Fibroblast of lung (primary cell): Measurements from ENCODE around the gene VGLL1. TPM values are rescaled to one million over a fixed set of nuclear protein-coding genes. Genes with fewer than 3 reads are reported as not detected.

Experiments
- DNase-seq, 2 donors: peaks; one replicate each; pipeline versions ENCODE4 v3.0.0 to v3.0.0-alpha.2; 2010; ENCODE audit warnings: low read depth in 2 of 2
- H2AFZ ChIP-seq: 2 replicates; pipeline ENCODE4 v1.5.1; 2012; ENCODE audit warnings: low read length, control low read depth, inconsistent platforms
- H3K27ac ChIP-seq: 2 replicates; pipeline ENCODE4 v1.5.1; 2011; ENCODE audit warnings: low read length, control low read depth; ENCODE audit not compliant: insufficient read depth
- H3K27me3 ChIP-seq: 2 replicates; pipeline ENCODE4 v1.5.1; 2011; ENCODE audit warnings: mild to moderate bottlenecking, low read length; ENCODE audit not compliant: control insufficient read depth, insufficient read depth
- H3K36me3 ChIP-seq: 2 replicates; pipeline ENCODE4 v1.5.1; 2011; ENCODE audit warnings: low read length; ENCODE audit not compliant: control insufficient read depth, insufficient read depth
- H3K4me1 ChIP-seq: 2 replicates; pipeline ENCODE4 v1.5.1; 2011; ENCODE audit warnings: low read length; ENCODE audit not compliant: control insufficient read depth, insufficient read depth; ENCODE audit errors: extremely low read depth
- H3K4me2 ChIP-seq: 2 replicates; pipeline ENCODE4 v1.5.1; 2011; ENCODE audit warnings: low read length, control low read depth; ENCODE audit not compliant: insufficient read depth; ENCODE audit errors: extremely low read depth
- H3K4me3 ChIP-seq, 4 experiments: fragments of 200-600 bp in 1 of 4; sonication (generic) in 1 of 4; replicated peaks in 1 of 4; 2 replicates each; pipeline ENCODE4 v1.5.1; 2011 to 2016; ENCODE audit warnings: low read length in 4 of 4, low read depth in 3 of 4, mild to moderate bottlenecking in 3 of 4, control low read depth in 2 of 4, inconsistent platforms in 1 of 4, mixed read lengths in 1 of 4; ENCODE audit not compliant: insufficient read depth in 1 of 4; ENCODE audit errors: control extremely low read depth in 1 of 4
- H3K79me2 ChIP-seq: 2 replicates; pipeline ENCODE4 v1.5.1; 2012; ENCODE audit warnings: mild to moderate bottlenecking, low read length, inconsistent platforms; ENCODE audit not compliant: control insufficient read depth, insufficient read depth
- H3K9ac ChIP-seq: 2 replicates; pipeline ENCODE4 v1.5.1; 2011; ENCODE audit warnings: mild to moderate bottlenecking, low read length, control low read depth; ENCODE audit not compliant: insufficient read depth
- H3K9me3 ChIP-seq: 2 replicates; pipeline ENCODE4 v1.5.1; 2012; ENCODE audit warnings: low read depth, low read length; ENCODE audit not compliant: control insufficient read depth, insufficient read depth
- H4K20me1 ChIP-seq: 2 replicates; pipeline ENCODE4 v1.5.1; 2011; ENCODE audit warnings: low read length; ENCODE audit not compliant: control insufficient read depth, insufficient read depth; ENCODE audit errors: extremely low read depth
- CTCF ChIP-seq, 2 donors: IDR thresholded peaks in 1 of 2; conservative IDR thresholded peaks in 1 of 2; 1 replicate in 1 of 2; 2 replicates in 1 of 2; pipeline ENCODE4 v1.5.1; 2011 to 2012; ENCODE audit warnings: low read length in 2 of 2, control low read depth in 1 of 2, inconsistent platforms in 1 of 2, low read depth in 1 of 2, mild to moderate bottlenecking in 1 of 2
- EZH2 ChIP-seq: IDR thresholded peaks from 2 replicates; pipeline ENCODE4 v1.5.1; 2012; ENCODE audit warnings: low read length, control low read depth, mild to moderate bottlenecking; ENCODE audit errors: missing control alignments
- polyA plus RNA-seq, 2 donors: library from polyadenylated mRNA; depleted of rRNA in 1 of 2; stranded (reverse) in 1 of 2; unstranded in 1 of 2; fragments of >200 nt; gene quantifications; 2 replicates each; pipeline ENCODE4 v1.2.1, GENCODE V29; 2011 to 2012; ENCODE audit warnings: missing spikeins in 1 of 2
- total RNA-seq: library from RNA; depleted of rRNA; stranded (reverse); fragments of >200 nt; gene quantifications from 2 replicates; pipeline ENCODE4 v1.2.1, GENCODE V29; 2014

VGLL1 gene
- total and polyA plus RNA-seq, 2 donors (not counting 1 experiment from before 2014, with no cell fraction given): not detected

GRCh38 chrX:136551410-136551809 is 19.4 kb downstream of the VGLL1 start:
- Histone ChIP-seq H2AFZ (no peak overlapping the region), H3K4me2 (no peak overlapping the region), H3K9me3 (no peaks in the 10 kb centered on the region), H3K27me3 (no peaks in the 10 kb centered on the region), H3K27ac (no peak overlapping the region), H4K20me1 (no peaks in the 10 kb centered on the region), H3K4me1 (no peaks in the 10 kb centered on the region), H3K79me2 (no peaks in the 10 kb centered on the region), H3K9ac (no peak overlapping the region), H3K36me3 (no peaks in the 10 kb centered on the region), H3K4me3 (no peak overlapping the region)
- TF ChIP-seq CTCF (conservative IDR thresholded peaks at IDR 0.05 in 1 of 2, IDR thresholded peaks at IDR 0.05 in 1 of 2; ENCODE audit: low read depth in 1 of 2, low read length in 2 of 2): no peak
- TF ChIP-seq EZH2: no peak
- DNase-seq: no peak

GRCh38 chrX:136555694-136556093 is 23.7 kb downstream of the VGLL1 start:
- Histone ChIP-seq H3K79me2 (no peaks in the 10 kb centered on the region), H3K4me2 (no peak overlapping the region), H3K4me3 (no peak overlapping the region), H3K9me3 (no peaks in the 10 kb centered on the region), H2AFZ (no peak overlapping the region), H3K4me1 (no peaks in the 10 kb centered on the region), H3K27ac (no peak overlapping the region), H3K9ac (no peak overlapping the region), H3K27me3 (no peaks in the 10 kb centered on the region), H4K20me1 (no peaks in the 10 kb centered on the region), H3K36me3 (no peaks in the 10 kb centered on the region)
- DNase-seq: peak in 1 of 2 donors; percentile 3
- TF ChIP-seq CTCF (conservative IDR thresholded peaks at IDR 0.05 in 1 of 2, IDR thresholded peaks at IDR 0.05 in 1 of 2; ENCODE audit: low read depth in 1 of 2, low read length in 2 of 2): no peak
- TF ChIP-seq EZH2: no peak

GRCh38 chrX:136572030-136572429 is 40.0 kb downstream of the VGLL1 start:
- H2AFZ ChIP-seq: no peak overlapping the region
- DNase-seq: no peak
- no peaks in the 10 kb centered on the region for H3K79me2 ChIP-seq
- H4K20me1 ChIP-seq: no peaks in the 10 kb centered on the region
- no peaks in the 10 kb centered on the region for H3K4me1 ChIP-seq
- no peak overlapping the region for H3K4me3 ChIP-seq
- TF ChIP-seq CTCF (conservative IDR thresholded peaks at IDR 0.05 in 1 of 2, IDR thresholded peaks at IDR 0.05 in 1 of 2; ENCODE audit: low read depth in 1 of 2, low read length in 2 of 2) (no peak), EZH2 (no peak)
- no peak overlapping the region for H3K27ac ChIP-seq
- no peaks in the 10 kb centered on the region for H3K27me3 ChIP-seq
- H3K4me2 ChIP-seq: no peak overlapping the region
- no peaks in the 10 kb centered on the region for H3K9me3 ChIP-seq
- no peaks in the 10 kb centered on the region for H3K36me3 ChIP-seq
- no peak overlapping the region for H3K9ac ChIP-seq
